Measurements from ENCODE around the gene NKD1. TPM values are rescaled to one million over a fixed set of nuclear protein-coding genes. Genes with fewer than 3 reads are reported as not detected.

Gene NKD1
- total RNA-seq, 1 donor: not detected

DNA sequence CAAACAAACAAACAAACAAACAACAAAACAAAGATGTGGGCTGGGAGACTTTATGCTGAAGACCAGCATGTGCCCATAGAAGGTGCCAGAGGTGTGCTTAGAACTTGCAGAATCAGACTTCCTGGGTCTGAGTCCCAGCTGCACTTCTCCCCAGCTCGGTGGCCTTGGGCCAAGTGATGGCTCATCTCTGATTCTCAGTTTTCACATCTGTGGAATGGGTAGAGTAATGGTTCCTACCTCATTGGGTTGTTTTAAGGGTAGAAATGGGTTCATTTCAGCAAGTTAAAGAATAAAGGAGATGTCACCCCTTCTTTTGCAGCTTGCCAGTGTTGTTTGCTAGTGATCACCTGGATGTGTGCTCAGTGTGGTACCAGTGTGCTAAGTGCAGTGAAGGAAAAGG, 10.7 kb downstream of the NKD1 start:
- DNase-seq (ENCODE audit: low read depth): no peak
- no peak overlapping the region for H3K4me3 ChIP-seq (ENCODE audit: low read depth, low read length)
- TF ChIP-seq, protein P1, sequence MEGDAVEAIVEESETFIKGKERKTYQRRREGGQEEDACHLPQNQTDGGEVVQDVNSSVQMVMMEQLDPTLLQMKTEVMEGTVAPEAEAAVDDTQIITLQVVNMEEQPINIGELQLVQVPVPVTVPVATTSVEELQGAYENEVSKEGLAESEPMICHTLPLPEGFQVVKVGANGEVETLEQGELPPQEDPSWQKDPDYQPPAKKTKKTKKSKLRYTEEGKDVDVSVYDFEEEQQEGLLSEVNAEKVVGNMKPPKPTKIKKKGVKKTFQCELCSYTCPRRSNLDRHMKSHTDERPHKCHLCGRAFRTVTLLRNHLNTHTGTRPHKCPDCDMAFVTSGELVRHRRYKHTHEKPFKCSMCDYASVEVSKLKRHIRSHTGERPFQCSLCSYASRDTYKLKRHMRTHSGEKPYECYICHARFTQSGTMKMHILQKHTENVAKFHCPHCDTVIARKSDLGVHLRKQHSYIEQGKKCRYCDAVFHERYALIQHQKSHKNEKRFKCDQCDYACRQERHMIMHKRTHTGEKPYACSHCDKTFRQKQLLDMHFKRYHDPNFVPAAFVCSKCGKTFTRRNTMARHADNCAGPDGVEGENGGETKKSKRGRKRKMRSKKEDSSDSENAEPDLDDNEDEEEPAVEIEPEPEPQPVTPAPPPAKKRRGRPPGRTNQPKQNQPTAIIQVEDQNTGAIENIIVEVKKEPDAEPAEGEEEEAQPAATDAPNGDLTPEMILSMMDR (IDR thresholded peaks at IDR 0.05; ENCODE audit: insufficient read depth, low read depth, low read length): no peak

DNA sequence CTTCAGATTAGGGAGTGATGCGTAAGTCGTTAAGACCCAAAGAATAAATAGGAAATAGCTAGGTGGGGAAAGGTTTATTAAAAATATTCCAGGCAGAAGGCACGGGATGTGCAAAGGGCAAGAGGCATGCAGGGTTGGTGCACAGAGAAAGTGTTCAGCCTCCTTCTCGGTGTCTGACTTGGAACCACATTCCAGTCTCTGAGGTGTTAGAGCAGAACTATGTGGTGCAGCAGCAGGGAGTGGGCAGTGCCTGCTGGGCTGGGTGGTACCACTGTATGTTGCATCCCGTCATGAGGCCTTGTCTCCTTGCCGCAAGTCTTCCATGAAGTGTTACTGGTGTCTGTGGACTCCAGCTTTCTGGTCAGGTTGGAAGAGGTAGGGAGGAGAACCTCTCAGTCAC, 11.1 kb downstream of the NKD1 start:
- no peak for DNase-seq (ENCODE audit: low read depth)
- TF ChIP-seq, protein P1 (IDR thresholded peaks at IDR 0.05; ENCODE audit: insufficient read depth, low read depth, low read length): no peak
- H3K4me3 ChIP-seq (ENCODE audit: low read depth, low read length): no peak overlapping the region

DNA sequence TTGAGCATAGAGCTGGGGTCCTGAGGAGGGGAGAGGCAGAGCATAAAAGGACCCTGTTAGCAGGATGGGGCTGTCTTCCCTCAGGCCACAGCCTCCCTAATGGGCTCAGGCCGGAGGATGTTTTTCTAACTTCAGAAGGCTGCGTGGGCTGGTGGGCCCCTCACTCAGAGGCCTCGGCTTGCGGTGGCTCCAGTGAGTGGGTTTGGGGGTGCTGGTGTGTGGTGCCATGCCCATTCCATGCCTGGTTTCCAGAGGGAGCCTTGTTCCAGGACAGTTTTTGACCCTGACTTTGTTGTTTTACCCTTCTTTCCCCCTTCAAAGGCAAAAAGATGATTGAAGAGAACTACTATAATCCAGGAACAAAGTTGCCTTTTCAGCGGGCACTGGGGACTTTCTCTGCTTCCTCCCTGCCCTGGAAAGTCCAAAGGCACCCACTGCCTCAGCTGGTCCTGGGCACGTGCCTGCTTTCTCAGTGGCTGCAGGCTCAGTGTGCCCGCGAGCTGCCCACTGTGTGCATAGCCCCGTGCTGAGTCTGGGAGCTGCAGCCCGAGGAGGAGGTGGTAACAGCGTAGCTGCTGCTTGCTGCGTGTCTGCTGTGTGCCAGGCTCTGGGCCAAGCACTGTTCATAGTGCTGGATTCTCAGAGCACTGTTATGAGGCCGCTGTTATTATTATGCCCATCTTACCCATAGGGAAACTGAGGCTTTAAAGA, 11.8 kb downstream of the NKD1 start:
- DNase-seq (ENCODE audit: low read depth): no peak
- H3K4me3 ChIP-seq (ENCODE audit: low read depth, low read length): no peak overlapping the region
- TF ChIP-seq, protein P1 (IDR thresholded peaks at IDR 0.05; ENCODE audit: insufficient read depth, low read depth, low read length): no peak

DNA sequence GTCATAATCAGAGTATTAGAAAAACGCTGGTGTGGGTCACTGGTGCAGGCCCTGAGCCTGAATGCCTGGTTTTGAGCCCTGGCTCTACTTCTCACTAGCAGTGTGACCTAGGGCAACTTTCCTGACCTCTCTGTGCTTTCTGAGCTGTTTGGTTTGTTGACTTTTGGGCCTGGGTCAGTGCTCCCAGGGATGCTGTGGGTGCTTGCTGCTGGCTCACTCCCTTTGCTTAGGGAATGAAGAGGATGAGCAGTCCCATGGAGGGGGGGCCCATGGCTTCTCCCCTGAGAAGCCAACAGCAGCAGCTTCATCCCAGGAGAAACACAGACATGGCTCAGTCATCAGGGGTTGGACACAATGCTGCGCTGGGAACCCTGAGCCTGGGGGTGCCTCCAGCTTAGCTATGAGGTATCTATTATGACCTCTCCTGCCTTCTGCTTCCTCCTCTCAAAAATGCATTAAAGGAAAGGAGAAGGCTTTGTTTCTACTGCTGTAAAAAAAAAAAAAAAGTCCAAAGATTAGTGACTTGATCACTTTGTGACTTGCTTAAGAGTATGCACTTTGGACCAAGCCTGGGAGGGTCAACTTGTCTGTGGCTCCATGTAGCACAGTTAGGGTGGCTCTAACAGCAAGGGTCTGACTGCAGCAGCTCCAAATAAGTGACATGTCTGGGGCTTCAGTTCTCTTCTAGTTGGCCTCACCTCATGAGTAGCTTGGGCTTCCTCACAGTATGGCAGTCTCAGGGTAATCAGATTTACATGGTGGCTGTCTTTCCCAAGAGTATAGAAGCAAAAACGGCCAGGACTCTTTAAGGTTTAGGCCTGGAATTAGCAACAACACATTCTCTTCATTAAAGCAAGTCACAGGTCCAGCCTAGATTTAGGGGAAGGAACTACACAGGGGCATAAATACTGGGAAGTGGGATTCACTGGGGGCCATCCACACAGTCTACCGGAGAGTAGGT, 13.0 kb downstream of the NKD1 start:
- no peak for DNase-seq (ENCODE audit: low read depth)
- TF ChIP-seq, protein P1 (IDR thresholded peaks at IDR 0.05; ENCODE audit: insufficient read depth, low read depth, low read length): no peak
- no peak overlapping the region for H3K4me3 ChIP-seq (ENCODE audit: low read depth, low read length)

DNA sequence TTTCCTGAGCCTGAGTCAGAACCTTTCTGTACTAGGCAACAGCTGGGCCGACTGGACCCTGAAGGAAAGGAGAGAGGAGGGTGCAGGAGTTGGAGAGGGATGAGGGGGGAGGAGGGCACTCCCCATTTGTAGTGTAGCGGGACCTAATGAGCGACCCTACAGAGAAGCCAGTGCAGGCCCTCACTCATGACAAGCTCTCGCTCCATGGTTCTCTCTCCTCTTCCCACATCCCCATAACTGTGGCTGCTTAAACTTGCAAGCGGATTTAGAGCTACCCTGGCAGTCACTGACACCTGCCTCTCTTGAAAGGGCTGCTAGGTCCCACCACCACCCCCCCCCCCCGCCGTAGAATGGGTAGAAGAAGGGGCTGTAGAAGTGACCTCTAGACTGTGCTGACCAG, 14.5 kb downstream of the NKD1 start:
- TF ChIP-seq, protein P1 (IDR thresholded peaks at IDR 0.05; ENCODE audit: insufficient read depth, low read depth, low read length): no peak
- H3K4me3 ChIP-seq (ENCODE audit: low read depth, low read length): no peak overlapping the region
- DNase-seq (ENCODE audit: low read depth): no peak

DNA sequence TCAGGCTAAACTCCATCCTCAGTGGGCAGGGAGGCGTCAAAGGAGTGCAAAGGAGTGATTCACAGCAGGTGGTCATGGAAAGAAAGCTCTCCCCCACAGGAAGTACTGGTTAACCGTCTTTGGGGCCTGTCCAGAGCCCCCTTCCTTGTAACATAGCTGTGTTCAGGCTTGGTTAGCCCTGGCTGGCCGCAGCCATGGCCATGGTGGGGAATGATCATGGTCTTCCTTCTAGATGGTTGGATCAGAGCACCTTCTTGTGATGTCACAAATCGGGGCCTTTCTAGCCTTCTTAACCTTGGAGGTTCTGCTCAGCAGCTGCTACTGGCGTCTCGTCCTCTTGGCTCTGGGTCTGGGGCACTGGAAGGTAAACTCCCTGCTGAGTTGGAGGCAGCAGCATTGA, 15.8 kb downstream of the NKD1 start:
- TF ChIP-seq, protein P1 (IDR thresholded peaks at IDR 0.05; ENCODE audit: insufficient read depth, low read depth, low read length): no peak
- H3K4me3 ChIP-seq (ENCODE audit: low read depth, low read length): no peak overlapping the region
- no peak for DNase-seq (ENCODE audit: low read depth)

All from fibroblast of villous mesenchyme (primary cell).